Mucosa of descending colon (tissue), 3 donors: ENCODE results near the gene DDRGK1. TPM values are rescaled to one million over a fixed set of nuclear protein-coding genes. Genes with fewer than 3 reads are reported as not detected.

Experiments
- ATAC-seq: fragments of 200-7000 bp; cut with Tn5 transposase; one replicate; pipeline ENCODE4 v1.9.1; 2020; ENCODE audit warnings: mild to moderate bottlenecking, moderate library complexity
- DNase-seq, 3 donors: peaks; one replicate each; pipeline ENCODE4 v3.0.0-alpha.2; 2020
- H3K36me3 ChIP-seq: fragments of 200-600 bp; one replicate; pipeline ENCODE4 v1.8.0; 2021; ENCODE audit warnings: low read depth, mild to moderate bottlenecking
- H3K4me1 ChIP-seq: fragments of 200-600 bp; one replicate; pipeline ENCODE4 v1.8.0; 2021; ENCODE audit warnings: low read depth, mild to moderate bottlenecking
- H3K4me3 ChIP-seq: fragments of 200-600 bp; one replicate; pipeline ENCODE4 v1.8.0; 2021; ENCODE audit warnings: mild to moderate bottlenecking
- H3K9me3 ChIP-seq: fragments of 200-600 bp; one replicate; pipeline ENCODE4 v1.8.0; 2021; ENCODE audit warnings: mild to moderate bottlenecking
- intact Hi-C, 2 donors: fragments of 100-400 bp; cut with DNase I in 1 of 2; cut with micrococcal nuclease in 1 of 2; formaldehyde crosslinking; loops; one replicate each; pipeline versions ENCODE4 v1.11.0 to v1.11.1; 2022; cut with DNase I, micrococcal nuclease
- total RNA-seq, 3 donors: library from RNA; stranded (reverse); fragmentation: NEBNext Ultra II Directional in 2 of 3; extraction: Animal tissue kit (Norgen Biotek cat#: 25700) in 2 of 3; gene quantifications; one replicate each; pipeline versions ENCODE4 v1.2.1 to v1.2.4, GENCODE V29; 2021 to 2023
- TF ChIP-seq, protein P1 (sequence below): fragments of 200-600 bp; IDR thresholded peaks from one replicate; pipeline ENCODE4 v1.8.0; 2022; ENCODE audit warnings: antibody characterized with exemption, mild to moderate bottlenecking
- donor health status: DM: no; HTN: no; CAD: no; lungs with moderate emphysema.
- donor health status: DM: no; HTN: no; CAD: no.
- donor health status: DM: no; HTN: yes; CAD: no.

The DDRGK1 gene
- total RNA-seq, 3 donors from 2014 or later = 51.3 to 80.3 (median 62.9) TPM

DNA sequence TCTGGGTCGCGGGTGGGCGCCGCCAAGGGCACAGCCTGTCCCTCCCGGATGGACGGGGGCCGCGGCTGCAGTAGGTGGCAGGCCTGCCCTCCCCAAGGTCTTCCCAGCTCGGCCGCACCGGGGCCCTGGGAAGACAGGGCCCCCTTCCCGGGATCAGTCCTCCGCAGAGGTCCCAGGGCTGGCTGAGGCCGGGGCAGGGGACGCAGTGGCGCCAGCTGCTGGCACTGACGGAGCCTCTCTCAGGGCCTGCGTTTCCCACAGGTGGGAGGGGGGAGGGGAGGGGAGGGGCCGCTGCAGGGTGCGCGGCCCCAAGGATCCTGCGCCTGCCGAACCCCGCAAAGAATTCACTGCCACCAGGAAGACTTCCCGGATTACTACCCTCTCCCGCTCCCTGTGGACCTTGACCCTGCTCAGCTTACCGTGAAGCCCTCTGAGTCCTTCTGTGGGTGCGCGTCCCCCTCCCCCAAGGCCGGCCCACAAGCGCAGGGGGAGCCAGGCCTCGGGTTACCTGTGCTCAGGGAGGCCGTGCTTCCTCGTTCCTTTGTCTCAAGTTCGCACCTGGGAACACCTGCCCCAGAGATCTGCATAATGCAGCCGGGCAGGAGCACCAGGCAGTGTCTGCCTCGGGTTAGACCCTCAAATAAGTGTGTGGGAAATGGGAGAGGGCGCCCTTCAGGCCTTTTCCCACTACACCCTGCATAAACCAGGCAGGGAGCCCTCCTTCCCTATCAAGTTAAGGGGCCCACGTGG is 36.2 kb downstream of the DDRGK1 start:
- intact Hi-C loops = no loop called here
- ATAC-seq = peak; percentile 77
- TF ChIP-seq, protein P1, sequence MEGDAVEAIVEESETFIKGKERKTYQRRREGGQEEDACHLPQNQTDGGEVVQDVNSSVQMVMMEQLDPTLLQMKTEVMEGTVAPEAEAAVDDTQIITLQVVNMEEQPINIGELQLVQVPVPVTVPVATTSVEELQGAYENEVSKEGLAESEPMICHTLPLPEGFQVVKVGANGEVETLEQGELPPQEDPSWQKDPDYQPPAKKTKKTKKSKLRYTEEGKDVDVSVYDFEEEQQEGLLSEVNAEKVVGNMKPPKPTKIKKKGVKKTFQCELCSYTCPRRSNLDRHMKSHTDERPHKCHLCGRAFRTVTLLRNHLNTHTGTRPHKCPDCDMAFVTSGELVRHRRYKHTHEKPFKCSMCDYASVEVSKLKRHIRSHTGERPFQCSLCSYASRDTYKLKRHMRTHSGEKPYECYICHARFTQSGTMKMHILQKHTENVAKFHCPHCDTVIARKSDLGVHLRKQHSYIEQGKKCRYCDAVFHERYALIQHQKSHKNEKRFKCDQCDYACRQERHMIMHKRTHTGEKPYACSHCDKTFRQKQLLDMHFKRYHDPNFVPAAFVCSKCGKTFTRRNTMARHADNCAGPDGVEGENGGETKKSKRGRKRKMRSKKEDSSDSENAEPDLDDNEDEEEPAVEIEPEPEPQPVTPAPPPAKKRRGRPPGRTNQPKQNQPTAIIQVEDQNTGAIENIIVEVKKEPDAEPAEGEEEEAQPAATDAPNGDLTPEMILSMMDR = no peak

DNA sequence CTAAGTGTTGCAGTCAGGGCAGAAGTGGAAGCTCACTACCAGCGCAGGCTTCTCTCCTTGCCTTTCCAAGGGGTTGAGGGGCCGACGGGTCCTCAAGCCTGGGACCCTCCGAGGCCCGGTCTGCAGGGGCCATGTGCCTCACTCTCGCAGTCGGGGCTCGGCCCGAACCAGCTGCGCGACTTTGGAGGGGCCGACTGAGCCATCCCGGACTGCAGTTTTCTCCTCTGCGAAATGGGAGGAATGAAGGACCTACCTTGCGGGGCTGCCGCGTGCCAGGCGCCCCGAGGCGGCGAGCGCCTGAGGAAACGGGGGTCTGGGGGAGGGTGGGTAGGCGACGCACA is 36.8 kb downstream of the DDRGK1 start:
- no peak overlapping the region for H3K4me3 ChIP-seq
- TF ChIP-seq, protein P1 = no peak
- peak; percentile 8 for ATAC-seq
- H3K4me1 ChIP-seq = peaks cover 4% of the 10 kb centered on the region
- DNase-seq = peak in 1 of 3 donors; percentile 47
- no peaks in the 10 kb centered on the region for H3K36me3 ChIP-seq
- H3K9me3 ChIP-seq = no peaks in the 10 kb centered on the region
- intact Hi-C loops = no loop called here

More for the DNA sequence above, 36.2 kb downstream of the DDRGK1 start:
- peak; percentile 62 to 75 (median 75) for DNase-seq
- H3K4me1 ChIP-seq = peaks cover 8% of the 10 kb centered on the region
- H3K4me3 ChIP-seq = no peak overlapping the region
- H3K9me3 ChIP-seq = no peaks in the 10 kb centered on the region
- no peaks in the 10 kb centered on the region for H3K36me3 ChIP-seq

DNA sequence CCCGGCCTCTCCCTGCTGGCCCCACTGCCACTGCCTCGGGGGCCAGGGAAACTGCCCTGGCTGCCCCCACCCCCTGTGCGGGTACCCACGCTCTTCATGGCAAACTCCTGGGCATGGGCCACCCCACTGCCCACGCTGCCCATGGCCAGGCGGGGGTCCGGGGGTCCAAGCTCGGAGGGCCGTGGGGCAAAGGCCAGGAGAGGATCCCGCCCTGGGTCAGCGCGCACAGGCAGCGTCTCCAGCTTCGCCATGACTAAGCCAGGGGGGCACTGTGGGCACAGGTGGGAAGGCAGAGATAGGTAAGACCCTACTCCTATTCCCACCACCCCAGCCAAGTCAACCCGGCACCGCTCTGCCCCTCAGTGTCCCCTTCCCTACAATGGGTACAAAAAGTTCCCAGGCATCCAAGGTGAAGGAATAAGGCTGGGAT is 37.6 kb downstream of the DDRGK1 start:
- Histone ChIP-seq H3K4me1 (peaks cover 3% of the 10 kb centered on the region), H3K36me3 (no peaks in the 10 kb centered on the region), H3K4me3 (no peak overlapping the region), H3K9me3 (no peaks in the 10 kb centered on the region)
- DNase-seq (no peak), ATAC-seq (no peak)
- intact Hi-C loops = no loop called here
- TF ChIP-seq, protein P1 = no peak

DNA sequence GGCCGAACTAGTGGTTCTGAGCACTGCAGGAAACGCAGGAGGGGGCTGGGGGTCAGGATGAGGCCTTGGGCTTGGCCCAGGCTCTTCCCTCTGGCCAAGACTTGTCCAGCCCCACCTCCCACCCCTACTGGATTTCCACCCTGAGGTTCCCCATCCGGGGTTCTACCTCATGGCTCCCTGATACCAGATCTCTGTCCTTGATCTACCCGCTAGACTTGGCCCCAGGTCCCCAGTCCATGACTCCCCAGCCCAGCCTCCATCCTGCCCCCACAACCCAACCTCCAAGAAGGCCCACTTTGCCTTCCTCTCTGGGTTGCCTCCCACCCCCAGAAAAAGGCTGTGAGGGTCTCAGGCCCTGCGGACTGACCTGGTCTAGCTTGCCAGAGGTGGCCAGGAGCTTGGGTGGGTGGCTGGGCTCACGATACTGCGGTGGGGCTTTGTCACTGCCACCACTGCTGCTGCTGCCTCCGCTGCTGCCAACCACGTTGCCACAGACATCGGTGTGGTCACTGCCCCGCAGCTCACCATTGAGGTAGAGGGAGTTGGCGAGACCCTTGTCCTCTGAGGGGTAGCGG is 38.1 kb downstream of the DDRGK1 start:
- DNase-seq = no peak
- Histone ChIP-seq H3K4me3 (no peak overlapping the region), H3K36me3 (no peaks in the 10 kb centered on the region), H3K4me1 (peaks cover 3% of the 10 kb centered on the region), H3K9me3 (no peaks in the 10 kb centered on the region)
- TF ChIP-seq, protein P1 = no peak
- intact Hi-C loops = no loop called here
- ATAC-seq = no peak

DNA sequence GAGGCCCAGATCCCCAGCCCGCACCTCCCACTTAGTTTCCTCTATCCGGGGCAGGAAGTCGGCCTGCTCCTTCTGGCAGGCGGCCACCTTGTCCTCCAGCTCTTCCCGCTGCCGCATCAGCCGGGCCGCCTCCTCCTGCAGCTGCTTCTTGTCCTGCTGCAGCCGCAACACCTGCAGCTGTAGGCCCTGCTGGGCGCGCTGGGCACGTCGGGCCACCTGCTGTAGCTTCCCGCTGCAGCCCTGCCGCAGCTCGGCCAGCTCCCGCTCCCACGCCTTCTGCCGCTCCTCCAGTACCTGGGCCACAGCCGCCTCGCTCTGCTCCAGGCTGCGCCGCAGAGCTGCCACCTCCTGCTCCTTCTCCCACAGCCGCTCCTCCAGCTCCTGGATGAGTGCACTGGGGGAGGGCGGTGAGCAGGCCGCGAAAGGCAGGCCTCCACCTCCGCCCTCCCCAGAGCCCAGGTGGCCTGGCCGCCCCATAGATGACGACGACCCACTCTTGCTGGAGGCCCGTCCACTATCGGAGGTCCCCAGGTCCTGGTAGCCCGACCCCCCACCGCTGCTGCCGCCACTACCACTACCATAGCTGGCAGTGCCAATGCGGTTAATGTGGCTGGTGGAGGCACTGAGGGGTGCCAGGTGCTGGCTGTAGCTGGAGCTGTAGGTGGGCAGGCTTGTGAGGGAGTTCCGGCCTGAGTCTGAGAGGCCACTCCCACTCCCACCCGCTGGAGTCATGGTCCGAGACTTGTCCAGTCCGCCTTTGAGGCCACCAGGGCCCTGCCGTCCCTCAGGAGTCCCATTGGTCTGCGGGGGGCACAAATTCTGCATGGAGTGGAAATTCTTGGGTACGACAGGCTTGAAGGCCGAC is 38.8 kb downstream of the DDRGK1 start:
- peaks cover 3% of the 10 kb centered on the region for H3K4me1 ChIP-seq
- no peak overlapping the region for H3K4me3 ChIP-seq
- intact Hi-C loops = no loop called here
- DNase-seq = peak in 1 of 3 donors; percentile 49
- TF ChIP-seq, protein P1 = no peak
- no peak for ATAC-seq
- no peaks in the 10 kb centered on the region for H3K9me3 ChIP-seq
- H3K36me3 ChIP-seq = no peaks in the 10 kb centered on the region
